ENCODE measurements around the gene LCORL.

DNA sequence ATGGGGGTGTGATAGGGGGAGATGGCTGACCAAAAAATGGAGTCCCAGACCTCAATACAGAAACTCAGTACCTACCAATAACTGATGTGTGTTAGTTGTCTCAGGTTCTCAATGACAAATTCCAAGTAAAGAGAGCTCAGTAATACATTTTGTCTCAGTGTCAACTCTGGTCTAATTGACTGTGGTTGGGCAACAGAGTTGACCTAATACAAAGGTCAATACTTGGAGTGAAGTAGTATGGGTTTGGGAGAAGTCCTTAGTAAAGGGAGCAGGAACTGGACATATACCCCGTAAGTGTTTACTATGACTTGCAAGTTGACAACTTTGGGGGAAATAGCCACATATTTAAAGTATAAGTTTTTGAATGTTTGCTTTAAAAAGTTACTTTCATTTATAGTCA, 20.5 kb upstream of the LCORL start:
- TF ChIP-seq POLR2A (IDR thresholded peaks at IDR 0.05) = no peak
- TF ChIP-seq, protein P1, sequence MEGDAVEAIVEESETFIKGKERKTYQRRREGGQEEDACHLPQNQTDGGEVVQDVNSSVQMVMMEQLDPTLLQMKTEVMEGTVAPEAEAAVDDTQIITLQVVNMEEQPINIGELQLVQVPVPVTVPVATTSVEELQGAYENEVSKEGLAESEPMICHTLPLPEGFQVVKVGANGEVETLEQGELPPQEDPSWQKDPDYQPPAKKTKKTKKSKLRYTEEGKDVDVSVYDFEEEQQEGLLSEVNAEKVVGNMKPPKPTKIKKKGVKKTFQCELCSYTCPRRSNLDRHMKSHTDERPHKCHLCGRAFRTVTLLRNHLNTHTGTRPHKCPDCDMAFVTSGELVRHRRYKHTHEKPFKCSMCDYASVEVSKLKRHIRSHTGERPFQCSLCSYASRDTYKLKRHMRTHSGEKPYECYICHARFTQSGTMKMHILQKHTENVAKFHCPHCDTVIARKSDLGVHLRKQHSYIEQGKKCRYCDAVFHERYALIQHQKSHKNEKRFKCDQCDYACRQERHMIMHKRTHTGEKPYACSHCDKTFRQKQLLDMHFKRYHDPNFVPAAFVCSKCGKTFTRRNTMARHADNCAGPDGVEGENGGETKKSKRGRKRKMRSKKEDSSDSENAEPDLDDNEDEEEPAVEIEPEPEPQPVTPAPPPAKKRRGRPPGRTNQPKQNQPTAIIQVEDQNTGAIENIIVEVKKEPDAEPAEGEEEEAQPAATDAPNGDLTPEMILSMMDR (IDR thresholded peaks at IDR 0.05) = no peak
